H9 (cell line): ENCODE results near the gene SFRP2. TPM values are rescaled to one million over a fixed set of nuclear protein-coding genes. Genes with fewer than 3 reads are reported as not detected.

Experiments used
- DNase-seq: peaks from one replicate; pipeline ENCODE4 v3.0.0-alpha.2; 2017
- H2AFZ ChIP-seq: one replicate; pipeline ENCODE4 v1.6.1; 2013; ENCODE audit warnings: mild to moderate bottlenecking, low read length, control low read depth, moderate library complexity
- H2AK5ac ChIP-seq: 2 replicates; pipeline ENCODE4 v1.6.1; 2013; ENCODE audit warnings: low read length, control low read depth, mixed read lengths; ENCODE audit not compliant: insufficient read length
- H2BK120ac ChIP-seq: one replicate; pipeline ENCODE4 v1.6.1; 2013; ENCODE audit warnings: low read depth, mild to moderate bottlenecking, low read length, control low read depth, inconsistent platforms; ENCODE audit not compliant: poor library complexity, severe bottlenecking
- H2BK12ac ChIP-seq: 2 replicates; pipeline ENCODE4 v1.6.1; 2013; ENCODE audit warnings: low read length, control low read depth, mixed read lengths, low read depth; ENCODE audit not compliant: insufficient read length
- H2BK15ac ChIP-seq: 2 replicates; pipeline ENCODE4 v1.6.1; 2013; ENCODE audit warnings: low read depth, low read length, control low read depth
- H2BK20ac ChIP-seq: one replicate; pipeline ENCODE4 v1.6.1; 2013; ENCODE audit warnings: low read depth, mild to moderate bottlenecking, low read length, control low read depth, inconsistent platforms; ENCODE audit not compliant: poor library complexity, severe bottlenecking
- H2BK5ac ChIP-seq: 2 replicates; pipeline ENCODE4 v1.6.1; 2013; ENCODE audit warnings: low read length, control low read depth, mixed read lengths; ENCODE audit not compliant: insufficient read length
- H3K14ac ChIP-seq: 2 replicates; pipeline ENCODE4 v1.6.1; 2013; ENCODE audit warnings: low read length, control low read depth; ENCODE audit not compliant: insufficient read depth
- H3K18ac ChIP-seq: 2 replicates; pipeline ENCODE4 v1.6.1; 2013; ENCODE audit warnings: low read depth, mild to moderate bottlenecking, mixed read lengths, low read length, control low read depth; ENCODE audit not compliant: insufficient read length
- H3K23ac ChIP-seq: 2 replicates; pipeline ENCODE4 v1.6.1; 2013; ENCODE audit warnings: low read length, control low read depth, mixed read lengths, low read depth; ENCODE audit not compliant: insufficient read length
- H3K23me2 ChIP-seq: 2 replicates; pipeline ENCODE4 v1.6.1; 2013; ENCODE audit warnings: low read depth, mild to moderate bottlenecking, mixed read lengths, low read length, control low read depth; ENCODE audit not compliant: insufficient read length, poor library complexity, severe bottlenecking
- H3K27ac ChIP-seq: 2 replicates; pipeline ENCODE4 v1.5.1; 2013; ENCODE audit warnings: low read length, control low read depth, mixed read lengths, low read depth; ENCODE audit not compliant: insufficient read length
- H3K27me3 ChIP-seq: 2 replicates; pipeline ENCODE4 v1.6.1; 2013; ENCODE audit warnings: low read length, control low read depth, inconsistent platforms; ENCODE audit not compliant: insufficient read depth
- H3K4ac ChIP-seq: 2 replicates; pipeline ENCODE4 v1.6.1; 2013; ENCODE audit warnings: low read depth, mild to moderate bottlenecking, control low read depth, inconsistent platforms, low read length, moderate library complexity
- H3K4me1 ChIP-seq: 2 replicates; pipeline ENCODE4 v1.6.1; 2013; ENCODE audit warnings: low read length, control low read depth, inconsistent platforms; ENCODE audit not compliant: insufficient read depth
- H3K4me2 ChIP-seq: 2 replicates; pipeline ENCODE4 v1.6.1; 2013; ENCODE audit warnings: low read length, control low read depth, mixed read lengths; ENCODE audit not compliant: insufficient read length, insufficient read depth
- H3K56ac ChIP-seq: 2 replicates; pipeline ENCODE4 v1.6.1; 2013; ENCODE audit warnings: low read depth, mild to moderate bottlenecking, mixed read lengths, low read length, control low read depth; ENCODE audit not compliant: insufficient read length
- H3K79me1 ChIP-seq: 2 replicates; pipeline ENCODE4 v1.6.1; 2013; ENCODE audit warnings: low read depth, mild to moderate bottlenecking, moderate library complexity, low read length, control low read depth, inconsistent platforms; ENCODE audit not compliant: insufficient read depth, poor library complexity, severe bottlenecking
- H3K79me2 ChIP-seq: 2 replicates; pipeline ENCODE4 v1.6.1; 2013; ENCODE audit warnings: low read length, control low read depth, inconsistent platforms; ENCODE audit not compliant: insufficient read depth
- H3K9ac ChIP-seq: 2 replicates; pipeline ENCODE4 v1.6.1; 2013; ENCODE audit warnings: low read length, control low read depth, mixed read lengths; ENCODE audit not compliant: insufficient read length; ENCODE audit errors: extremely low read depth
- H3K9me3 ChIP-seq: one replicate; pipeline ENCODE4 v1.6.1; 2013; ENCODE audit warnings: low read depth, low read length, inconsistent platforms; ENCODE audit not compliant: control insufficient read depth
- H3T11ph ChIP-seq: one replicate; pipeline ENCODE4 v1.6.1; 2013; ENCODE audit warnings: mild to moderate bottlenecking, low read length, control low read depth, inconsistent platforms
- H4K20me1 ChIP-seq: one replicate; pipeline ENCODE4 v1.6.1; 2013; ENCODE audit not compliant: control insufficient read depth, insufficient read length, insufficient read depth
- H4K5ac ChIP-seq: 2 replicates; pipeline ENCODE4 v1.6.1; 2013; ENCODE audit warnings: low read depth, mild to moderate bottlenecking, mixed read lengths, low read length, control low read depth; ENCODE audit not compliant: insufficient read length
- H4K8ac ChIP-seq: replicated peaks from 2 replicates; pipeline ENCODE4 v1.6.1; 2013; ENCODE audit warnings: low read length, control low read depth, mixed read lengths, low read depth; ENCODE audit not compliant: insufficient read length
- H4K91ac ChIP-seq: 2 replicates; pipeline ENCODE4 v1.6.1; 2013; ENCODE audit warnings: low read depth, mild to moderate bottlenecking, moderate library complexity, mixed read lengths, low read length, control low read depth; ENCODE audit not compliant: insufficient read length
- H3K27ac Mint-ChIP-seq, 3 experiments: 2 replicates in 2 of 3; 3 replicates in 1 of 3; pipeline ENCODE4 v1.8.0; 2020 to 2021; ENCODE audit warnings: mixed read lengths in 3 of 3, mild to moderate bottlenecking in 1 of 3, moderate library complexity in 1 of 3
- H3K27me3 Mint-ChIP-seq: 2 replicates; pipeline ENCODE4 v1.8.0; 2021; ENCODE audit warnings: low read depth, mild to moderate bottlenecking, moderate library complexity, mixed read lengths
- H3K36me3 Mint-ChIP-seq, 3 experiments: 2 replicates in 2 of 3; 3 replicates in 1 of 3; pipeline ENCODE4 v1.8.0; 2020 to 2021; ENCODE audit warnings: low read depth in 3 of 3, mixed read lengths in 3 of 3; ENCODE audit not compliant: insufficient read depth in 1 of 3
- H3K4me1 Mint-ChIP-seq, 2 experiments: 2 replicates each; pipeline ENCODE4 v1.8.0; 2020; ENCODE audit warnings: mixed read lengths in 2 of 2
- H3K4me3 Mint-ChIP-seq, 2 experiments: 2 replicates in 1 of 2; 3 replicates in 1 of 2; pipeline ENCODE4 v1.8.0; 2020 to 2021; ENCODE audit warnings: mild to moderate bottlenecking in 2 of 2, mixed read lengths in 2 of 2, moderate library complexity in 1 of 2
- H3K9me3 Mint-ChIP-seq, 2 experiments: 2 replicates in 1 of 2; 3 replicates in 1 of 2; pipeline ENCODE4 v1.8.0; 2020; ENCODE audit warnings: mild to moderate bottlenecking in 2 of 2, mixed read lengths in 2 of 2, moderate library complexity in 1 of 2
- CTCF ChIP-seq: fragments of 200-600 bp; sonication (generic); conservative IDR thresholded peaks from 3 replicates; pipeline ENCODE4 v1.8.0; 2021; ENCODE audit warnings: antibody characterized with exemption, mild to moderate bottlenecking
- WGBS: extraction: QIAGEN DNeasy Blood & Tissue Kit; methylation state at CpG from one replicate; pipeline ENCODE4 v1.1.7; 2013; ENCODE audit warnings: missing lambda C conversion rate, low lambda C conversion rate, mixed read lengths; ENCODE audit not compliant: insufficient read length; ENCODE audit errors: extremely low coverage; 5-methylcytosine and 5-hydroxymethylcytosine counted together
- total RNA-seq: library from RNA; stranded (reverse); gene quantifications from 2 replicates; pipeline ENCODE4 v1.2.1, GENCODE V29; 2021

The SFRP2 gene
- total RNA-seq, 1 experiment from 2014 or later: 156 TPM

GRCh38 chr4:153788051-153788412 is 851 bp downstream of the SFRP2 start:
- WGBS: no CpG with 5 or more reads among the region's 15 CpGs
- H3K56ac ChIP-seq: no peak overlapping the region
- H3K79me1 ChIP-seq: no peaks in the 10 kb centered on the region
- no peak overlapping the region for H3K4ac ChIP-seq
- H2AFZ ChIP-seq: no peak overlapping the region
- H3K23me2 ChIP-seq: peaks cover 39% of the 10 kb centered on the region
- H3K27me3 ChIP-seq: no peaks in the 10 kb centered on the region
- H3K4me1 ChIP-seq: peaks cover 7% of the 10 kb centered on the region
- no peak for DNase-seq
- H2AK5ac ChIP-seq: no peak overlapping the region
- H3K23ac ChIP-seq: no peak overlapping the region
- peak overlapping the region; percentile 91 to 100 for H3K4me3 Mint-ChIP-seq
- H4K20me1 ChIP-seq: peaks cover 2% of the 10 kb centered on the region
- H4K8ac ChIP-seq: no peak overlapping the region
- TF ChIP-seq CTCF: no peak
- peak overlapping the region; percentile 76 for H3K18ac ChIP-seq
- peak overlapping the region in 2 of 3 experiments; percentile 95 to 99; a peak in 5 of 7 replicates for H3K27ac Mint-ChIP-seq
- H3K36me3 Mint-ChIP-seq: peaks cover 20 to 51% (median 44%) of the 10 kb centered on the region in 3 experiments
- peaks cover 52 to 58% of the 10 kb centered on the region in 2 experiments for H3K4me1 Mint-ChIP-seq
- H2BK20ac ChIP-seq: no peak overlapping the region
- H3T11ph ChIP-seq: no peak overlapping the region
- no peaks in the 10 kb centered on the region for H3K9me3 ChIP-seq
- peaks cover 6 to 17% of the 10 kb centered on the region in 2 experiments; a peak in 3 of 5 replicates for H3K9me3 Mint-ChIP-seq
- H2BK12ac ChIP-seq: no peak overlapping the region
- H3K4me2 ChIP-seq: peak overlapping the region; percentile 96
- peaks cover 28% of the 10 kb centered on the region for H3K27me3 Mint-ChIP-seq
- H3K27ac ChIP-seq: no peak overlapping the region
- H2BK15ac ChIP-seq: no peak overlapping the region
- no peak overlapping the region for H4K91ac ChIP-seq
- H2BK120ac ChIP-seq: no peak overlapping the region
- H3K9ac ChIP-seq: peak overlapping the region; percentile 83
- H3K14ac ChIP-seq: peak overlapping the region; percentile 59; the same call in 1 of the 2 replicates
- H3K79me2 ChIP-seq: peaks cover 24% of the 10 kb centered on the region; the same call in 1 of the 2 replicates
- H2BK5ac ChIP-seq: no peak overlapping the region
- H4K5ac ChIP-seq: no peak overlapping the region
